WTC11 (cell line): Measurements from ENCODE around the gene SF3B2. TPM values are rescaled to one million over a fixed set of nuclear protein-coding genes. Genes with fewer than 3 reads are reported as not detected.
"Not testable (repeated sequence)": the region's sequence is repeated elsewhere in the genome, so short reads cannot be mapped to it uniquely, and the experiment has no call there.

Source experiments
- ATAC-seq: fragments of 200-7000 bp; cut with Tn5 transposase; 2 replicates; pipeline ENCODE4 v1.10.0; 2021; ENCODE audit warnings: mild to moderate bottlenecking, moderate library complexity
- CTCF ChIA-PET: fragments of 300-600 bp; sonication (Branson Sonifier 250); formaldehyde crosslinking; loops from one replicate; lab custom pipeline; 2021; ENCODE audit warnings: antibody characterized with exemption; lab: Charles Lee
- POLR2A ChIA-PET: fragments of 350-600 bp; sonication (Branson Sonifier 250); formaldehyde crosslinking; loops from one replicate; lab custom pipeline; 2021; ENCODE audit warnings: antibody characterized with exemption; lab: Charles Lee
- DNase-seq: peaks from one replicate; pipeline ENCODE4 v3.0.0; 2021; ENCODE audit warnings: low spot score
- H3K27ac Mint-ChIP-seq: 2 replicates; pipeline ENCODE4 v1.8.0; 2021; ENCODE audit warnings: mixed read lengths
- H3K27me3 Mint-ChIP-seq: 2 replicates; pipeline ENCODE4 v1.8.0; 2021; ENCODE audit warnings: low read depth, mild to moderate bottlenecking, moderate library complexity, mixed read lengths
- H3K36me3 Mint-ChIP-seq: 2 replicates; pipeline ENCODE4 v1.8.0; 2021; ENCODE audit warnings: mixed read lengths
- H3K4me1 Mint-ChIP-seq: 2 replicates; pipeline ENCODE4 v1.8.0; 2022; ENCODE audit warnings: mixed read lengths
- H3K4me3 Mint-ChIP-seq: 2 replicates; pipeline ENCODE4 v1.8.0; 2021; ENCODE audit warnings: mild to moderate bottlenecking, moderate library complexity, mixed read lengths
- H3K9me3 Mint-ChIP-seq: 2 replicates; pipeline ENCODE4 v1.8.0; 2021; ENCODE audit warnings: mixed read lengths
- ATF2 ChIP-seq: sonication (generic); formaldehyde crosslinking; IDR thresholded peaks from 2 replicates; pipeline ENCODE4 v1.8.1; 2022; ENCODE audit warnings: low read depth, missing genetic modification reagents, borderline replicate concordance
- CDX4 ChIP-seq: fragments of 250-450 bp; sonication (Bioruptor Pico); IDR thresholded peaks from 2 replicates; pipeline ENCODE4 v1.9.0; 2021; ENCODE audit warnings: moderate library complexity, mild to moderate bottlenecking, inconsistent platforms, borderline replicate concordance
- E2F5 ChIP-seq: sonication (generic); formaldehyde crosslinking; IDR thresholded peaks from 2 replicates; pipeline ENCODE4 v1.8.1; 2022; ENCODE audit warnings: mild to moderate bottlenecking, moderate library complexity, missing genetic modification reagents
- ERG ChIP-seq: fragments of 250-450 bp; sonication (Bioruptor Pico); IDR thresholded peaks from 2 replicates; pipeline ENCODE4 v1.8.0; 2021; ENCODE audit warnings: mild to moderate bottlenecking
- ETV6 ChIP-seq: sonication (generic); formaldehyde crosslinking; IDR thresholded peaks from 2 replicates; pipeline ENCODE4 v1.8.1; 2022; ENCODE audit warnings: mild to moderate bottlenecking, missing genetic modification reagents
- GABPB1 ChIP-seq: sonication (generic); formaldehyde crosslinking; IDR thresholded peaks from 2 replicates; pipeline ENCODE4 v1.8.1; 2023; ENCODE audit warnings: mild to moderate bottlenecking, missing genetic modification reagents
- GRHL2 ChIP-seq: fragments of 250-450 bp; sonication (Bioruptor Pico); IDR thresholded peaks from 2 replicates; pipeline ENCODE4 v1.8.0; 2022; ENCODE audit warnings: mild to moderate bottlenecking, moderate library complexity; ENCODE audit not compliant: insufficient replicate concordance, severe bottlenecking
- MYBL2 ChIP-seq: sonication (generic); formaldehyde crosslinking; IDR thresholded peaks from 2 replicates; pipeline ENCODE4 v1.8.1; 2023; ENCODE audit warnings: mild to moderate bottlenecking, moderate library complexity, missing genetic modification reagents
- NFATC4 ChIP-seq: fragments of 250-450 bp; sonication (Bioruptor Pico); IDR thresholded peaks from 2 replicates; pipeline ENCODE4 v1.9.0; 2021; ENCODE audit warnings: mild to moderate bottlenecking
- NFE2L1 ChIP-seq: sonication (generic); formaldehyde crosslinking; IDR thresholded peaks from 2 replicates; pipeline ENCODE4 v1.8.1; 2023; ENCODE audit warnings: missing genetic modification reagents
- NFYB ChIP-seq: sonication (generic); formaldehyde crosslinking; conservative IDR thresholded peaks from 2 replicates; pipeline ENCODE4 v1.8.0; 2022; ENCODE audit warnings: low read depth, missing genetic modification reagents
- SP1 ChIP-seq: sonication (generic); formaldehyde crosslinking; conservative IDR thresholded peaks from 2 replicates; pipeline ENCODE4 v1.8.1; 2022; ENCODE audit warnings: missing genetic modification reagents
- TP53 ChIP-seq: sonication (generic); formaldehyde crosslinking; IDR thresholded peaks from 2 replicates; pipeline ENCODE4 v1.8.1; 2023; ENCODE audit warnings: mild to moderate bottlenecking, missing genetic modification reagents
- USF1 ChIP-seq: sonication (generic); formaldehyde crosslinking; IDR thresholded peaks from 2 replicates; pipeline ENCODE4 v1.8.0; 2022; ENCODE audit warnings: mild to moderate bottlenecking, missing genetic modification reagents
- ZNF317 ChIP-seq: sonication (generic); formaldehyde crosslinking; IDR thresholded peaks from 2 replicates; pipeline ENCODE4 v1.8.1; 2023; ENCODE audit warnings: low read depth, mild to moderate bottlenecking, moderate library complexity, missing genetic modification reagents, borderline replicate concordance
- total RNA-seq: library from RNA; stranded (reverse); gene quantifications from 3 replicates; pipeline ENCODE4 v1.2.3, GENCODE V29; 2021

Gene SF3B2
- total RNA-seq, 1 experiment from 2014 or later = 295 TPM

GRCh38 chr11:66090288-66090687 is 38.1 kb downstream of the SF3B2 start (continued):
- TF ChIP-seq SP1 (CRISPR knock-in tag) = no peak

- H3K27ac Mint-ChIP-seq, CTCF ChIA-PET, H3K36me3 Mint-ChIP-seq, H3K4me3 Mint-ChIP-seq, H3K27me3 Mint-ChIP-seq, H3K9me3 Mint-ChIP-seq, DNase-seq, H3K4me1 Mint-ChIP-seq, ATAC-seq, POLR2A ChIA-PET: not testable (repeated sequence)
These were observed 40.0 kb downstream of the SF3B2 start for GRCh38 chr11:66092125-66092524.

GRCh38 chr11:66099746-66100145 is 47.6 kb downstream of the SF3B2 start:
- DNase-seq, H3K27ac Mint-ChIP-seq, H3K4me1 Mint-ChIP-seq, H3K27me3 Mint-ChIP-seq, ATAC-seq, H3K9me3 Mint-ChIP-seq, POLR2A ChIA-PET, H3K4me3 Mint-ChIP-seq, CTCF ChIA-PET, H3K36me3 Mint-ChIP-seq: not testable (repeated sequence)

GRCh38 chr11:66100272-66101065 is 48.3 kb downstream of the SF3B2 start:
- H3K4me1 Mint-ChIP-seq = peaks cover 7% of the 10 kb centered on the region
- no peak for DNase-seq
- ChIA-PET POLR2A (no interaction called here), CTCF (no interaction called here)
- H3K27ac Mint-ChIP-seq = peak overlapping the region; percentile 79
- TF ChIP-seq GRHL2 (CRISPR knock-in tag) = no peak
- TF ChIP-seq MYBL2 (CRISPR knock-in tag) = no peak
- no peak for TF ChIP-seq ZNF317 (CRISPR knock-in tag)
- TF ChIP-seq ERG (CRISPR knock-in tag) = no peak
- no peak for TF ChIP-seq NFYB
- no peak for TF ChIP-seq CDX4
- no peak for TF ChIP-seq ATF2 (CRISPR knock-in tag)
- TF ChIP-seq TP53 = no peak
- TF ChIP-seq NFATC4 (CRISPR knock-in tag) = no peak
- TF ChIP-seq E2F5 (CRISPR knock-in tag) = no peak
- no peak for TF ChIP-seq NFE2L1 (CRISPR knock-in tag)
- no peak for TF ChIP-seq GABPB1 (CRISPR knock-in tag)
- TF ChIP-seq USF1 (CRISPR knock-in tag) = no peak
- TF ChIP-seq ETV6 (CRISPR knock-in tag) = no peak
- no peaks in the 10 kb centered on the region for H3K27me3 Mint-ChIP-seq
- H3K9me3 Mint-ChIP-seq = no peaks in the 10 kb centered on the region
- no peak for ATAC-seq
- no peak overlapping the region for H3K4me3 Mint-ChIP-seq
- no peaks in the 10 kb centered on the region for H3K36me3 Mint-ChIP-seq
